ENCODE measurements around the gene OR2M7. TPM values are rescaled to one million over a fixed set of nuclear protein-coding genes. Genes with fewer than 3 reads are reported as not detected.

Gene OR2M7
- total RNA-seq (2022; extraction: Qiagen RNA extraction): not detected in 5 replicates

GRCh38 chr1:248324468-248324867, at the start of gene OR2M7:
Gene OR2M7, minus strand, starts transcription at chr1:248324568. Its CDS starts 0 bp downstream, at chr1:248324568.

GRCh38 chr1:248361121-248361715, 36.9 kb upstream of the OR2M7 start, which contains the start of gene OR2T4:
Gene OR2T4, plus strand, starts transcription at chr1:248361665. Its CDS starts 0 bp downstream, at chr1:248361665.

GRCh38 chr1:248348475-248348874, 24.1 kb upstream of the OR2M7 start, which contains the start of gene OR14C36:
Gene OR14C36, plus strand, starts transcription at chr1:248348775. Its CDS starts 0 bp downstream, at chr1:248348775.

GRCh38 chr1:248303324-248303723, 21.0 kb downstream of the OR2M7 start, which contains the start of gene OR2T12:
Gene OR2T12, minus strand, starts transcription at chr1:248303424. Its CDS starts 7,846 bp downstream, at chr1:248295578.

GRCh38 chr1:248277876-248278275, 46.5 kb downstream of the OR2M7 start, which contains the start of gene OR2T33:
Gene OR2T33, minus strand, starts transcription at chr1:248277976. Its CDS starts 4,162 bp downstream, at chr1:248273814.

Other genes with a start within 250 kb of the OR2M7 start
- gene OR2L13, start 229.4 kb downstream of the OR2M7 start, total RNA-seq (2022; extraction: Qiagen RNA extraction): not detected in 5 replicates
- gene OR2M5, start 179.4 kb downstream of the OR2M7 start, total RNA-seq (2022; extraction: Qiagen RNA extraction): not detected in 5 replicates
- gene OR2M2, start 149.7 kb downstream of the OR2M7 start, total RNA-seq (2022; extraction: Qiagen RNA extraction): not detected in 5 replicates
- not detected in 5 replicates for gene OR2M3, start 127.3 kb downstream of the OR2M7 start, total RNA-seq (2022; extraction: Qiagen RNA extraction)
- not detected in 5 replicates for gene OR2M4, start 93.2 kb downstream of the OR2M7 start, total RNA-seq (2022; extraction: Qiagen RNA extraction)
- not detected in 5 replicates for gene OR2T33, start 46.6 kb downstream of the OR2M7 start, total RNA-seq (2022; extraction: Qiagen RNA extraction)
- not detected in 5 replicates for gene OR2T12, start 21.1 kb downstream of the OR2M7 start, total RNA-seq (2022; extraction: Qiagen RNA extraction)
- gene OR14C36, start 24.2 kb upstream of the OR2M7 start, total RNA-seq (2022; extraction: Qiagen RNA extraction): not detected in 5 replicates
- gene OR2T4, start 37.1 kb upstream of the OR2M7 start, total RNA-seq (2022; extraction: Qiagen RNA extraction): not detected in 5 replicates
- gene OR2T6, start 51.2 kb upstream of the OR2M7 start, total RNA-seq (2022; extraction: Qiagen RNA extraction): not detected in 5 replicates
- gene OR2T1, start 78.5 kb upstream of the OR2M7 start, total RNA-seq (2022; extraction: Qiagen RNA extraction): not detected in 5 replicates
- gene OR2T2, start 121.1 kb upstream of the OR2M7 start, total RNA-seq (2022; extraction: Qiagen RNA extraction): not detected in 5 replicates
- not detected in 5 replicates for gene OR2T3, start 148.8 kb upstream of the OR2M7 start, total RNA-seq (2022; extraction: Qiagen RNA extraction)
- not detected in 5 replicates for gene OR2T5, start 164.0 kb upstream of the OR2M7 start, total RNA-seq (2022; extraction: Qiagen RNA extraction)
- gene OR2G6, start 183.5 kb upstream of the OR2M7 start, total RNA-seq (2022; extraction: Qiagen RNA extraction): not detected in 5 replicates
- gene OR2T29, start 238.2 kb upstream of the OR2M7 start, total RNA-seq (2022; extraction: Qiagen RNA extraction): not detected in 5 replicates

Measured in A549 treated with Mapracorat at 1 μM for 4 hours (cell line).